HUES64 (cell line): ENCODE results near the gene EML6.

Experiments
- H3K27ac ChIP-seq: 2 replicates; pipeline ENCODE4 v1.7.0; 2013; ENCODE audit warnings: low read depth, low read length, inconsistent platforms
- H3K27me3 ChIP-seq: 2 replicates; pipeline ENCODE4 v1.6.1; 2013; ENCODE audit warnings: mild to moderate bottlenecking, low read length; ENCODE audit not compliant: insufficient read depth
- H3K36me3 ChIP-seq: 2 replicates; pipeline ENCODE4 v1.6.1; 2013; ENCODE audit warnings: mild to moderate bottlenecking, low read length; ENCODE audit not compliant: insufficient read depth
- H3K4me1 ChIP-seq: 2 replicates; pipeline ENCODE4 v1.6.1; 2013; ENCODE audit warnings: mild to moderate bottlenecking, low read length, moderate library complexity; ENCODE audit not compliant: insufficient read depth
- H3K4me3 ChIP-seq: 2 replicates; pipeline ENCODE4 v1.5.1; 2013; ENCODE audit warnings: mild to moderate bottlenecking, low read length, moderate library complexity
- H3K9ac ChIP-seq: 2 replicates; pipeline ENCODE4 v1.6.1; 2013; ENCODE audit warnings: mild to moderate bottlenecking, low read depth, low read length
- H3K9me3 ChIP-seq: 2 replicates; pipeline ENCODE4 v1.6.1; 2013; ENCODE audit warnings: low read depth, low read length; ENCODE audit not compliant: insufficient read depth
- WGBS: fragments of 150-250, 120-280 bp; methylation state at CpG from one replicate; pipeline ENCODE4 v1.1.7; 2013; ENCODE audit warnings: missing lambda C conversion rate; 5-methylcytosine and 5-hydroxymethylcytosine counted together

EML6 gene

DNA sequence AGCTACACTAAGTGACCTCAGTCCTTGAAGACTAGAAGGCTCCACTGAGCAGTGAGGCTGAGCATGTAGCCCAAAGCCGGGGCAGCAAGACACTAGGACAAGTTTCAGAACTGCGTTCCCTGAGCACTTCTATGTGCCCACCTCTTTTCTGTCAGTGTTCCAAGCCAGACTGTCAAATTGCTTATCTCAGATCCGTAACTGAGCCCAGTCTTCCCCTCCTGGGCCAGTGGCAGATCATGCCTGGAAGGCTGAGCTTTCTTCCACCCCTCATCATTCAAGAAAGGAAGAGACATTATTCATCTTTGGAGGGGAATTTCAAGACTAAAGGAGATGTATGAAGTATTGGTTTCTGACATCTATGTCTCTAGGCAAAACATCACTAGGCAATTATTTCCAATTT is 49.8 kb downstream of the EML6 start:
- Histone ChIP-seq H3K4me1 (no peaks in the 10 kb centered on the region), H3K4me3 (no peak overlapping the region), H3K9me3 (peaks cover 3% of the 10 kb centered on the region; the same call in 1 of the 2 replicates), H3K27me3 (no peaks in the 10 kb centered on the region), H3K36me3 (no peaks in the 10 kb centered on the region), H3K27ac (no peak overlapping the region), H3K9ac (no peak overlapping the region)
- 91% methylated on average over 3 of the region's 3 CpGs for WGBS

DNA sequence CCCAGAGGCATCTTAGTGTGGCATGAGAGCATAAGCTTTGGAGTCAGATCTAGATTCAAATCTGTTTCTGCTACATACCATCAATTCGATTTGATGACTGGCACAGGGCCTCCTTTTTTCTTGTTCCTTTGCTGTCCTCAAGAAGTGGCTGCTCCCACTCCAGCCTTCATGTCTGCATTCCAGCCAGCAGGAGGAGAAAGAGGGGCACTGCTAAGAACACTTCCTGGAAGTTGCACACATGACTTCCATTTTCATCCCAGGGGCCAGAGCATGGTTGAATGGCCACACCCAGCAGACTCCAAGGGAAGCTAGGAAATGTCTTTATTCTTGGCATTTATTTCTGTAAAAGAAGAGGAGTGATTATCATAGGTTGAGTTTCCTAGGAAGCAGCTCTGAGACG is 50.4 kb downstream of the EML6 start:
- H3K36me3 ChIP-seq: no peaks in the 10 kb centered on the region

DNA sequence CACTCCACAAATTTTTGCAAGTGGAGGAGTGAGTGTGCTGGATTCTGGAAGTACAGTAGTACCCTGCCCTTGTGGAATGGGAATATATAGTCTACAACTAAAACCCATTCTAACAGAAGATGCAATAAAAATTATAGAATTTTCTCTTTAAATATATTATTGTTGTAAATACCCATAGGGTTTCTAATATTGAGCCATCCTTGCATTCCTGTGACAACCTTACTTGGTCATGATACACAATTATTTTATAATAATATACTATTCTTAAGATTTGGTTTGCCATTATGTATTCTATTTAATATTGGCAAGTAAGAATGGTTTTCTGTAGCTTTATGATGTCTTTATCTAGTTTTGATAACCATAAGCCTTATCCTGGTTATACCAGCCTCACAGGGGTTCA is 52.2 kb downstream of the EML6 start:
- H3K9me3 ChIP-seq: peaks cover 3% of the 10 kb centered on the region; the same call in 1 of the 2 replicates
- H3K4me3 ChIP-seq: no peak overlapping the region
- H3K4me1 ChIP-seq: no peaks in the 10 kb centered on the region
- no peaks in the 10 kb centered on the region for H3K27me3 ChIP-seq
- H3K9ac ChIP-seq: no peak overlapping the region
- no peak overlapping the region for H3K27ac ChIP-seq
- no peaks in the 10 kb centered on the region for H3K36me3 ChIP-seq

More for the DNA sequence above, 50.4 kb downstream of the EML6 start:
- no peak overlapping the region for H3K9ac ChIP-seq
- no peaks in the 10 kb centered on the region for H3K27me3 ChIP-seq
- H3K9me3 ChIP-seq: peaks cover 3% of the 10 kb centered on the region; the same call in 1 of the 2 replicates
- H3K4me3 ChIP-seq: no peak overlapping the region
- H3K27ac ChIP-seq: no peak overlapping the region
- WGBS: 89% methylated on average over 2 of the region's 2 CpGs
- H3K4me1 ChIP-seq: no peaks in the 10 kb centered on the region

DNA sequence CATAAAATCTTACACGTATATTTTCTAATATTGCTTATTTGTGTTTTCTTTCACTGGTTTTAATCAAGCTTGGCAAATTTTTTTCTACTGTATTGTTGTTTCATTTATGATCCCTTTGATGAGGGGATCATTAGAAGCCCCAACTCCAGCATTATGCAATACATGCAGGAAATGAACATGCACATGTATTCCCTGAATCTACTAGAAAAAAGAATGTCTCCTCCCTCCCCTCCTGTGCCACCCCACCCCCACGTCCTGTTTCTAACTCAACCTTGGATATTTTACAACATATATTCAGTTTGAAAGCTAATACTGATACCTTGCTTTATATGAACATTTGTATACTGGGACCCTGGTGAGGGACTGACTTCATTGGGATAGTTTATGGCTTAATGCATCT is 53.0 kb downstream of the EML6 start:
- H3K36me3 ChIP-seq: no peaks in the 10 kb centered on the region
- no peaks in the 10 kb centered on the region for H3K27me3 ChIP-seq
- no peaks in the 10 kb centered on the region for H3K4me1 ChIP-seq
- H3K9me3 ChIP-seq: peaks cover 3% of the 10 kb centered on the region; the same call in 1 of the 2 replicates
- 86% methylated on average over 1 of the region's 2 CpGs for WGBS
- H3K4me3 ChIP-seq: no peak overlapping the region
- H3K9ac ChIP-seq: no peak overlapping the region
- no peak overlapping the region for H3K27ac ChIP-seq

DNA sequence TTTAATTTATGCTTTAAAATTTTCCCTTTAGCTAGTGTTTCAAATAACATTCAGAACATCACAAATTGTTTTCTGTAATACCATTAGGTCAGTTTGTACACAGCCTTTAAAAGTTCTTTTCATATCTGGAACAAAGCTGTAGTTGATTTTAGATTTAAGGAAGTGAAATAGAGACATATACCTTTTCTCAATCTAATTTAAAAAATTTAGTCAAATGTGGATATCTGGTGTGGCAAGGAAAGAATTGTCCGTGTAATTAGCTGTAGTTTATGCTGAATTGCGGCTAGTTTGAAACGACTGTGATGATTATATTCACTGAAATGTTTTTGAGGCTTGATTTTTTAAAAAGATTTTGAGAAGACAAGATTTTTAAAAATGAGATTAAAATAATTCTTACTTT is 59.9 kb downstream of the EML6 start:
- Histone ChIP-seq H3K9ac (no peak overlapping the region), H3K27ac (no peak overlapping the region), H3K27me3 (no peaks in the 10 kb centered on the region), H3K4me1 (no peaks in the 10 kb centered on the region), H3K9me3 (no peaks in the 10 kb centered on the region), H3K4me3 (no peak overlapping the region), H3K36me3 (no peaks in the 10 kb centered on the region)
- 92% methylated on average over 3 of the region's 3 CpGs for WGBS

DNA sequence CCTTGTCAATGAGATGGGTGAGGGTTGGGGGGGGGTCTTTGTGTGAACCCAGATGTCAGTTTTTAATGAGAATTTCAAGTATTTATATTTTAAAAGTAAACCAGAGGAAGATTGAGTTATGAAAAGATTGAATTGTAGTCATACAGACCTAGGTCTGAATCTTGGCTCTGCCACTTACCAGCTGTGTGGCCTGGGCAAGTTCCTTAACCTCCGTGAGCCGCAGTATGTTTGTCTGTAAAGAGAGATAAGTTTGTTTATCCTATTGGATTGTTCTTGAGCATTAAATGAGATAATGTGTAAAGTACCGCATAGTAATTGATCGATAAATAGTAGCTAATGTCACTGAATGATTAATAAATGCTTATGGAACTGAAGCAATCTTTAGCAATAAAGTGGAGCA is 63.8 kb downstream of the EML6 start:
- no peak overlapping the region for H3K9ac ChIP-seq
- no peaks in the 10 kb centered on the region for H3K27me3 ChIP-seq
- no peaks in the 10 kb centered on the region for H3K4me1 ChIP-seq
- no peaks in the 10 kb centered on the region for H3K36me3 ChIP-seq
- WGBS: 92% methylated on average over 4 of the region's 4 CpGs
- no peaks in the 10 kb centered on the region for H3K9me3 ChIP-seq
- H3K27ac ChIP-seq: no peak overlapping the region
- H3K4me3 ChIP-seq: no peak overlapping the region

DNA sequence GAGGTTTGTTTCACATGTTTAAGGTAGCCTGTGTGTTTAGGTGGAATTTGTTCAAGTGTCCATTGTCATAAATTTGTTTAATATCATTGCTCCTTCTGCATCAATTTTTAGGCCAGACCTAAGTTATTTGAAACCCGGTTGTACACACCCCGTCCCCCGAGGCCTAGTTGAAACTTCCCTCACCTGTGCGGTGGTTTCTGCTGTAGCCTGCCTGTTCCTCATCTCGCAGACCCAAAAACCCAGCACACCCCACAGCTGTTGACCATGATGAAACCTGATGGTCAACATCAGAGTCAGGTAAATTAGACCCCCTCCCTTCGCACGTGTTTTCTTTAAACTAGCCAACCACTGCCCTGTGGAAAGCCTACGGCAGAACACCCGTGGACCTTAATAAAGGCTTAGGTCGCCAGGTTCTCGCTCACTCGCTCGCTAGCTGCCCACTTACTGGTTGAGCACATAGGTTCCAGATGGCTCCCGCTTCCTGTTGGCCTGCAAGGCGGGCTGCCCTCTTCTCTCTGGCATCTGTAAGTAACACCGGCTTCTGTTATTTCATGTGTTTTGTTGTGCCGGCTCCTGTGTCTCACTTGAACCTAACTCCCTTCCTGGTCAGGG is 64.4 kb downstream of the EML6 start:
- H3K27ac ChIP-seq: no peak overlapping the region

DNA sequence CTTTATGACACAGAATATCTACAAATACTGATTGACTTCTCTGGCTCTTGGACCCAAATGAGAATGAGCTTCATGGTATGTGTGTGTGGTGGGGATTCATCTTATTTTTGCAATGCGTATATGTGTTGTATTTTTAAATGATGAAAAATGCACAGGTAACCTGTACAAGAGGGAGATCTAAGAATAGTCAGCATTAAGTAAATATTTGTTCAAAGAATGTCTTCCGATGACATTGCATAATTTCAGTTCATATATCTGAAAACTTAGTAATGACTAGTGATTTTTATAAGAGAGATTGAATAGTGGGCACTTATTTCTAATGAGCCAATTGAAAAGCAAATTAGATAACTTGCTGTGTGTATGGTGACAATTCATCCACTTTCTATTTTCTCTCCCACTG is 66.4 kb downstream of the EML6 start:
- Histone ChIP-seq H3K27me3 (no peaks in the 10 kb centered on the region), H3K9ac (no peak overlapping the region), H3K9me3 (no peaks in the 10 kb centered on the region), H3K36me3 (no peaks in the 10 kb centered on the region), H3K4me3 (no peak overlapping the region), H3K27ac (no peak overlapping the region), H3K4me1 (no peaks in the 10 kb centered on the region)
- 100% methylated on average over 1 of the region's 2 CpGs for WGBS

More for the DNA sequence above, 64.4 kb downstream of the EML6 start:
- WGBS: 97% methylated on average over 17 of the region's 17 CpGs
- Histone ChIP-seq H3K4me3 (no peak overlapping the region), H3K4me1 (no peaks in the 10 kb centered on the region), H3K27me3 (no peaks in the 10 kb centered on the region), H3K9me3 (no peaks in the 10 kb centered on the region), H3K9ac (no peak overlapping the region), H3K36me3 (no peaks in the 10 kb centered on the region)

DNA sequence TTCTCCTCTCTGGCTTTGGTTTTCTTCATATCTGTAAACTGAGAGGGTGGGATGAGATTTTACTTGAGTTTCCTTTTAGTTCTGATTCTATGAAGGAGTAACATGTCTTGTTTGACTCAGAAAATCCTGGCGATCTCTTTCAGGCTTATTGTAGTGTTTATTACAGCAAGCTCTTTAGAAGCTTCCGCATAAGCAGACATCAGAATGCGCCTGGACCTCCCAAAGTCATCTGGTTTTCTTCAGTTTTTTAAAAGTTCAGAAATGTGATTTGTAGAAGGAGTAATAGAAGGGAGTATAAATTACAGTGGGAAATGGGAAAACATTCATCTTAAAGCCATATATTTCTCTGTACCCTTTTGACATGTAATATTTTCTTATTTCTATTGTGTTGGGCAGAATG is 68.4 kb downstream of the EML6 start:
- H3K36me3 ChIP-seq: no peaks in the 10 kb centered on the region
- no peaks in the 10 kb centered on the region for H3K9me3 ChIP-seq
- no peaks in the 10 kb centered on the region for H3K27me3 ChIP-seq
- no peak overlapping the region for H3K27ac ChIP-seq
- H3K9ac ChIP-seq: no peak overlapping the region
- WGBS: 94% methylated on average over 3 of the region's 3 CpGs
- no peak overlapping the region for H3K4me3 ChIP-seq
- no peaks in the 10 kb centered on the region for H3K4me1 ChIP-seq

DNA sequence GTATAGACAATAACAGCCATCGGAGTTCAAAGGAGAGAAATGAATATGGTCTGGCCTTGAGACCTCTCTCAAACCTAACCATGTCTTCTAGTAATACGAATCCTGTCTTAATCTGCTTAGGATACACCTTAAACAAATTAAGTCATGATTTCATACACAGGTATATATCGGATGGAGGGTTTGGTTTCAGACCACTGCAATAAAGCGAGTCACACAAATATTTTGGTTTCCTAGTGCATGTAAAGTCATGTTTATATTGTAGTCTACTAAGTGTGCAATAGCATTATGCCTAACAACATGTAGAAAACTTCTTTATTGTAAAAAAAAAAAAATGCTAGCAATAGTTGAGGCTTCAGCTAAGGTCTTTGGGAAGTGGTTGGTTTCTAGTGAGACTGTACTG is 73.8 kb downstream of the EML6 start:
- H3K9me3 ChIP-seq: no peaks in the 10 kb centered on the region
- H3K4me1 ChIP-seq: no peaks in the 10 kb centered on the region
- 97% methylated on average over 4 of the region's 4 CpGs for WGBS
- no peak overlapping the region for H3K27ac ChIP-seq
- no peak overlapping the region for H3K9ac ChIP-seq
- no peak overlapping the region for H3K4me3 ChIP-seq
- no peaks in the 10 kb centered on the region for H3K27me3 ChIP-seq
- H3K36me3 ChIP-seq: no peaks in the 10 kb centered on the region

DNA sequence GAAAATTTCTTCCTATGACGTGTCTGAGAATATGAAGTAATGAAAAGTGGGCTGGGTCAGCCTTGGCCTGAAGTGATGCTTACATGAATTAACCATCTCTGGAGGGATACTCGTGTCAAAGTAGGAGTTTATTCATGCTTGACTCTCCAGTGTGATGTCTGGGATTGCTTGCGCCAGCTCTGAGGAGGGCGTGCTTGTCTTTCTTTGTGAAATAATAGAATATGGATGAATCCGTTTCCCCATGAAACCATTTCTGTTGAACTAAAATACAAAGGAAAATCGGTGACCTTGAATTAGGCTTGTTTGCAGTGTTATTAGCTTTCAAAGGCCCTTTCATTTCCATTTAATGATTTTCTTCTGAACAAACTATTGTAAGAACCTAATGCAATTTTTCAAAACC is 77.9 kb downstream of the EML6 start:
- H3K4me3 ChIP-seq: no peak overlapping the region
- H3K4me1 ChIP-seq: 0 out of 2 replicates have a peak, but pooled peaks cover 3% of the 10 kb centered on the region
- H3K36me3 ChIP-seq: no peaks in the 10 kb centered on the region
- H3K9ac ChIP-seq: no peak overlapping the region
- no peaks in the 10 kb centered on the region for H3K27me3 ChIP-seq
- 95% methylated on average over 5 of the region's 6 CpGs for WGBS
- no peaks in the 10 kb centered on the region for H3K9me3 ChIP-seq
- no peak overlapping the region for H3K27ac ChIP-seq
